Measurements from ENCODE around the gene MRPL45.
"Not testable (repeated sequence)": the region's sequence is repeated elsewhere in the genome, so short reads cannot be mapped to it uniquely, and the experiment has no call there.

The MRPL45 gene

GRCh38 chr17:38296834-38297517 lies at the start of gene MRPL45:
Gene MRPL45 (plus strand): TSS chr17:38297168. CDS start chr17:38297184, 16 bp downstream.
- DNase-seq (ENCODE audit: low read depth), result peak; percentile 94

- not testable (repeated sequence) for DNase-seq (ENCODE audit: low read depth)
Observed at GRCh38 chr17:38253191-38253590, 43.8 kb upstream of the MRPL45 start.

- not testable (repeated sequence) for DNase-seq (ENCODE audit: low read depth)
Observed at GRCh38 chr17:38254357-38254756, 42.6 kb upstream of the MRPL45 start.

- DNase-seq (ENCODE audit: low read depth), result peak; percentile 84
Observed at GRCh38 chr17:38257013-38257621, 39.9 kb upstream of the MRPL45 start.

- not testable (repeated sequence) for DNase-seq (ENCODE audit: low read depth)
Observed at GRCh38 chr17:38265974-38266506, 30.9 kb upstream of the MRPL45 start.

- DNase-seq (ENCODE audit: low read depth), result not testable (repeated sequence)
Observed at GRCh38 chr17:38266571-38266970, 30.4 kb upstream of the MRPL45 start.

GRCh38 chr17:38268138-38268537 lies 28.8 kb upstream of the MRPL45 start:
- not testable (repeated sequence) for DNase-seq (ENCODE audit: low read depth)

- not testable (repeated sequence) for DNase-seq (ENCODE audit: low read depth)
Observed at GRCh38 chr17:38269045-38269444, 27.9 kb upstream of the MRPL45 start.

- DNase-seq (ENCODE audit: low read depth), result not testable (repeated sequence)
Observed at GRCh38 chr17:38269552-38269951, 27.4 kb upstream of the MRPL45 start.

- not testable (repeated sequence) for DNase-seq (ENCODE audit: low read depth)
Observed at GRCh38 chr17:38285994-38286393, 11.0 kb upstream of the MRPL45 start.

GRCh38 chr17:38286501-38287091 lies 10.4 kb upstream of the MRPL45 start:
- DNase-seq (ENCODE audit: low read depth), result not testable (repeated sequence)

GRCh38 chr17:38288217-38288827 lies 8.6 kb upstream of the MRPL45 start:
- not testable (repeated sequence) for DNase-seq (ENCODE audit: low read depth)

GRCh38 chr17:38289760-38290159 lies 7.2 kb upstream of the MRPL45 start:
- not testable (repeated sequence) for DNase-seq (ENCODE audit: low read depth)

- not testable (repeated sequence) for DNase-seq (ENCODE audit: low read depth)
Observed at GRCh38 chr17:38295602-38296365, 1.2 kb upstream of the MRPL45 start.

- no peak for DNase-seq (ENCODE audit: low read depth)
Observed at GRCh38 chr17:38315497-38315896, 18.5 kb downstream of the MRPL45 start.

GRCh38 chr17:38317081-38317480 lies 20.1 kb downstream of the MRPL45 start:
- DNase-seq (ENCODE audit: low read depth), result no peak

- DNase-seq (ENCODE audit: low read depth), result no peak
Observed at GRCh38 chr17:38320482-38320881, 23.5 kb downstream of the MRPL45 start.

- DNase-seq (ENCODE audit: low read depth), result peak; percentile 47
Observed at GRCh38 chr17:38322156-38322779, 25.3 kb downstream of the MRPL45 start.

GRCh38 chr17:38322897-38323296 lies 25.9 kb downstream of the MRPL45 start:
- DNase-seq (ENCODE audit: low read depth), result no peak

- DNase-seq (ENCODE audit: low read depth), result no peak
Observed at GRCh38 chr17:38324141-38324697, 27.3 kb downstream of the MRPL45 start.

GRCh38 chr17:38324772-38325171 lies 27.8 kb downstream of the MRPL45 start:
- DNase-seq (ENCODE audit: low read depth), result no peak

Data from activated T-helper 1 cell treated with Interleukin-2 at 50 U/mL for 16 hours (primary cell).